UCSD-AML1 (cell line): Measurements from ENCODE around the gene KCNMB2.

Source experiments
- DNase-seq: peaks from one replicate; lab custom pipeline; 2025; ENCODE audit not compliant: unreplicated experiment; lab: John Stamatoyannopoulos, UW

Gene KCNMB2

DNA sequence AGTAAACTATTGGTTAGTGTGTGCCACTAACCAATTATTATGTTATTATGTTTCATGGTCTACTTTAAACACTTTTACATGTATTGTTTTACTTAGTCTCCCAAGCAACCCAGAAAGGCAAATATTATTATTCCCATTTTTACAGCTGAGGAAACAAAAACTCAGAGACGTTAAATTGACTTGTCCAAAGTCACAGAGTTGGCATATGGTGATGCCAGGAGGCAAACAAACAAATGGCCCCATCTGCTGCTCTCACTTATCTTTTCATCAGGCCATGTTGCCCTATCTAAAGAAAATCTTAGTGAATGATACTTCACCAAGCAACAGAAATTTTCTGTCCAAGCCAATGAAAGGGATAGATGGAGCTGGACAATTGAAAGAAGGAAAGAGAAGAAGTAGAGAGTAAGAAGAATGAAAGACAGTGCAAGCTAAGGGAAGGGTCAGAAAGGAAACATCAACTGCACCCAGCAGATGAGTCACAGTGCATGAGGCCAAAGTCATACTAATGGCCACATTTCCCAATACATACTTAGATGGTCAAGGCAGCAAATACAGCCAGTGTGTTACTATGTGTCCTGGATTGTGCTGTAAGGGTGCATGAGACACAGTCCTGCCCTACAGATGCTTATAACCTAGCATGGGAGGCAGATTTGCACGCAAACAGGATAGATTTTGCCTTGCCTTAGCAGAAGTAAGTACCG is 266.9 kb downstream of the KCNMB2 start:
- no peak for DNase-seq

- no peak for DNase-seq
Measured at GRCh38 chr3:178804606-178805005, 268.4 kb downstream of the KCNMB2 start.

DNA sequence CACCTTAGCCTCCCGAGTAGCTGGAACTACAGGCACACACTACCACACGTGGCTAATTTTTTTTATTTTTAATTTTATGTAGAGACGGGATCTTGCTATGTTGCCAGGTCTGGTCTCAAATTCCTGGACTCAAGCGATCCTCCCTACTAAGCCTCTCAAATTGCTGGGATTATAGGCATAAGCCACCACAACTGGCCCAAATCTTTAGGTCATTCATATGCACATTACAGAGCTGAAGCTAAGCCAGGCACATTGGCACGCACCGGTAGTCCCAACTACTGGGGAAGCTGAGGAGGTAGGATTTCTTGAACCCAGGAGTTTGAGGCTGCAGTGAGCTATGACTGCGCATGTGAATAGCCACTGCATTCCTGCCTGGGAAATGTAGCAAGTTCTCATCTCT is 269.5 kb downstream of the KCNMB2 start:
- no peak for DNase-seq

- DNase-seq: no peak
Measured at GRCh38 chr3:178806651-178807050, 270.4 kb downstream of the KCNMB2 start.

GRCh38 chr3:178807694-178808093 is 271.5 kb downstream of the KCNMB2 start:
- no peak for DNase-seq

GRCh38 chr3:178808748-178809147 is 272.5 kb downstream of the KCNMB2 start:
- no peak for DNase-seq

GRCh38 chr3:178810181-178810580 is 273.9 kb downstream of the KCNMB2 start:
- DNase-seq: no peak

GRCh38 chr3:178822722-178823121 is 286.5 kb downstream of the KCNMB2 start:
- DNase-seq: no peak

- no peak for DNase-seq
Measured at GRCh38 chr3:178823150-178823549, 286.9 kb downstream of the KCNMB2 start.

- no peak for DNase-seq
Measured at GRCh38 chr3:178823591-178824246, 287.5 kb downstream of the KCNMB2 start.

- DNase-seq: no peak
Measured at GRCh38 chr3:178826435-178827123, 290.3 kb downstream of the KCNMB2 start.

GRCh38 chr3:178827285-178827856 is 291.1 kb downstream of the KCNMB2 start:
- no peak for DNase-seq

DNA sequence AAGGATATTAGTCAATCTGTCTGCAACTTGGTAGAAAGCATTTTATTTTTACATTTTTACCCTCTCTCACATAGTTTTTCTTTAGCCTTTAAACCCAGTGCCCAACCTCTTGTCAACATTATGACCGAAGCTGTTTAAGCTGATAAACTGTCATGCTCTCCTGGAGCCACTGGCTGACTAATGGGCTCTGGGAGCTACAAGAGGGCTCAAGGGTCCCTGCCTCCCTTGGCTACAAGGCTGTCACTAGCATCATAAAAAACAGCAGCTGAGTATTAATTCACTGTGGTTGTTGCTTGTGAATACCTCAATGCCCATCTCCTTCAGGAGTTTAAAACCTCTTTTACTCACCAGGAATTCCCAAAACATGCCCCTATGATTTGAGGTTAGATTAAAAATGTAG is 297.5 kb downstream of the KCNMB2 start:
- DNase-seq: no peak

GRCh38 chr3:178835033-178835432 is 298.8 kb downstream of the KCNMB2 start:
- DNase-seq: no peak

DNA sequence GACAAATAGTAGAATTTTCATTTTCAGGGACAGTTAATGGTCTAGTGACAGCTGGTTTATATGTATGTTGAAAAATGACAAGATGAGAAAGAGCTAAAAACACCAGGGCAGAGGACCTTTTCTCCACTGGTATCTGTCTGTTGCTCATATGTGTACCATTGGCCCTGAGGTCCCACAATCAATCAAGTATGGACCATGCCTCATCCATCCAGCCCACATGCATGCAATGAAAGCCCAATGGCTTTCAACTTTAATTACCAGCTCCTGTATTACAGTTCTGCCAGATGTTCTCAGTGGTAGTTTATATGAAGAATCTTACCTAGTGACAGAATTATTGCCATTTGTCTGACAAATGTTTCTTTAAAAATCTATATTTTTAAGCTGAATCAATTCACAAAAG is 301.3 kb downstream of the KCNMB2 start:
- no peak for DNase-seq

GRCh38 chr3:178840586-178840985 is 304.4 kb downstream of the KCNMB2 start:
- DNase-seq: no peak

DNA sequence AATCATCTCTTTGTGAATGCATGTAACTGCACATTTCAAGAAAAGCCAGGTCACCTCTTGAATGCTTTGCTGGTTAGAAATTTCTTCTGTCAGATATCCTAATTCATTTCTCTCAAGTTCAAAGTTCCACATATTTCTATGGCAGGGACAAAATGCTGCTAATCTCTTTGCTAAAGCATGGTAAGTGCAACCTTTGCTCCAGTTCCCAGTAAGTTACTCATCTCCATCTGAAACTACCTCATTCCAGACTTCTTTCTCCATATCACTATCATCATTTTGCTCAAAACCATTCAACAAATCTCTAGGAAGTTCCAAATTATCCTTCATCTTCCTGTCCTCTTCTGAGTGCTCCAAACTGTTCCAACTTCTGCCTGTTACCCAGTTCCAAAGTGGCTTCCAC is 304.8 kb downstream of the KCNMB2 start:
- no peak for DNase-seq

DNA sequence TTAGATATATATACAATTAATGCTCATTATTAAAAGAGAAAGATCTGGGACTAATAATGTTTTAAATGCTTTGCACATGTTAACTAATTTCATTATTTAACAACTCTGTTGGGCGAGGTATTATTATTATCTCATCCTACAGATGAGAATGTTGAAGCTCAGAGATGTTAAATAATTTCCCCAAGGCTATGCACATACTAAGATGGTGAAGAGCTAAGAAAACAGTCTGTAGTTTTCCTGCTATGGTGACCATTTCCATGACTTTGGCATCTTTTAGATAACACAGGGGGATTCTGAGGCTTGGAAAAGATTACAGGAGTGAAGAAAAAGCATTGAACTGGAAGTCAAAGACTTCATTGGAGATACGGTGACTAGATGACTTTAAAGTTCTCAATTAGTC is 308.7 kb downstream of the KCNMB2 start:
- DNase-seq: no peak

- DNase-seq: no peak
Measured at GRCh38 chr3:178845420-178846118, 309.3 kb downstream of the KCNMB2 start.

DNA sequence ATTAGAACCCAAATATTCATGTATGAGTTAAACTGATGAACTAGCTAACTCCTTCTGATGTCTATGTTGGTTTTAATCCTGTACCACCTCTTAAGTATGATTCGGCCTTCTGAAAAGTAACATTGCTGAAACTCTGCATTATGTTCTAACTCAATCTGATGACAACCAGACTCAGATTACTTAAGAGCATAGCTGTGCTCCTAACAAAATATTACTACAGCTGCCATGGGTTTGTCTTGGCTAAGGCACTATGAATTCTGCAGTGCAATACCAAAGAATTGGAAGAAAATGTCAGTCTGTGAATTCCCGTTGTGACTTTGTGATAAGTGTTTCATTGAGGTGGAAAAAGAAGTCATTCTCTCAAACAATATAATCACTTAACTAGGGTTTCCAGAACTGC is 311.0 kb downstream of the KCNMB2 start:
- no peak for DNase-seq

DNA sequence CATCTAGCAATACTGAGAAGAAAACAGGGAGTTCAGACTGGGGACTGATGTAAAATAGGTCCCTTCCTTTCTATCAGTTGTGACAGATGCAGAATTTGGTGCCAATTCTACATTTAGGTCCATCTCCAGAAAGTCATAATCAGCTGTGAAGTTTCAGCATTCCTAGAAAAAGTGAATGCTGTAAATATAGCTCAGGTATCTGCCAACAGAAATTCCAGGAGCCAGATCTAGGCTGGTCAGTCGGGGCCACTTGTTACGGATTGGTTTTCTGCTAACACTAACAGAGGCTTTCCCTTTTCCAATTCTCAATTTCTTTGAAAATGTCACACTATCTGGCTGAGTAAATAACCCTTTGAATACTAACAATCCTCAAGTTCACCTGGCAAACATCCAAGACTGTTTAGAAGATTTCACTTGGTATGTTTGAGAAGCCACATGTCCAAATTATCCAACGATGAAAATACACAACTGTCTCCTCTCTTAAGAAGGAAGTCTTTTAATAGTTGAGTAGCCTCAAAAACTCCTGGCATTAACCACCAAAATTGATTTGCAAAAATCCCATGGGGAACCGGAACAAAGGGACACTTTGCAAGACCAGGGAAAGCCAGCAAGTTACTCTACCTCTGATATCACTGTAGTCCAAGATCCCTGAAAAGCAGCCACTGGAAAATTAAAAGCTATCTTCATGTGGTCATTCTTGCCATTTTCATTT is 313.1 kb downstream of the KCNMB2 start:
- DNase-seq: no peak
